ENCODE measurements around the gene RFT1. TPM values are rescaled to one million over a fixed set of nuclear protein-coding genes. Genes with fewer than 3 reads are reported as not detected.

Gene RFT1
- total and polyA plus RNA-seq, 2 of the 13 experiments (the other 11 are each of a cell fraction or from before 2014, with no cell fraction given): 23.2 to 37.0 TPM

- peak; percentile 21; the same call in 1 of the 2 replicates for TF ChIP-seq ZNF687 (CRISPR knock-in tag; IDR thresholded peaks at IDR 0.05)
- no peak for TF ChIP-seq SAFB2 (CRISPR knock-in tag; IDR thresholded peaks at IDR 0.05; ENCODE audit: borderline replicate concordance, low read depth)
- TF ChIP-seq ZNF232 (CRISPR knock-in tag; IDR thresholded peaks at IDR 0.05; ENCODE audit: borderline replicate concordance): no peak
- TF ChIP-seq TFDP2 (CRISPR knock-in tag; IDR thresholded peaks at IDR 0.05): no peak
- TF ChIP-seq JARID2 (CRISPR knock-in tag; IDR thresholded peaks at IDR 0.05; ENCODE audit: insufficient replicate concordance): no peak
- TF ChIP-seq POLR2A (IDR thresholded peaks at IDR 0.05; ENCODE audit: insufficient read depth in 1 of 2, low read depth in 2 of 2, low read length in 2 of 2): no peak
- no peak for TF ChIP-seq SMC3 (IDR thresholded peaks at IDR 0.05; ENCODE audit: low read length)
- peak; percentile 88; the same call in 1 of the 2 replicates for TF ChIP-seq ZBTB33 (CRISPR knock-in tag; IDR thresholded peaks at IDR 0.05)
- TF ChIP-seq ZBTB1 (CRISPR knock-in tag; IDR thresholded peaks at IDR 0.05; ENCODE audit: borderline replicate concordance): no peak
- no peak for TF ChIP-seq THAP7 (CRISPR knock-in tag; IDR thresholded peaks at IDR 0.05)
- no peak for TF ChIP-seq GTF3A (CRISPR knock-in tag; conservative IDR thresholded peaks at IDR 0.05)
- no peak for TF ChIP-seq SKI (IDR thresholded peaks at IDR 0.05; ENCODE audit: partially characterized antibody)
- no peak for TF ChIP-seq NR1H2 (CRISPR knock-in tag; IDR thresholded peaks at IDR 0.05; ENCODE audit: borderline replicate concordance, low read depth)
- no peak for TF ChIP-seq ARNT (IDR thresholded peaks at IDR 0.05)
- TF ChIP-seq GATAD1 (CRISPR knock-in tag; IDR thresholded peaks at IDR 0.05): no peak
- TF ChIP-seq FOXK1 (CRISPR knock-in tag; IDR thresholded peaks at IDR 0.05; ENCODE audit: borderline replicate concordance, low read depth): no peak
- TF ChIP-seq AHR (CRISPR knock-in tag; IDR thresholded peaks at IDR 0.05): no peak
- no peak for TF ChIP-seq ZSCAN9 (CRISPR knock-in tag; IDR thresholded peaks at IDR 0.05; ENCODE audit: borderline replicate concordance)
- TF ChIP-seq TFDP1 (CRISPR knock-in tag; IDR thresholded peaks at IDR 0.05; ENCODE audit: borderline replicate concordance): no peak
- TF ChIP-seq CCDC6 (CRISPR knock-in tag; IDR thresholded peaks at IDR 0.05): 0 out of 2 replicates have a peak, but pooled peaks have one; percentile 36
These were observed 83.8 kb downstream of the RFT1 start (continued) for GRCh38 chr3:53046171-53047170.
